SK-N-MC (cell line): Measurements from ENCODE around the gene HPN.

Experiments used
- EZH2 ChIP-seq: fragments of 200-600 bp; sonication (generic); IDR thresholded peaks from one replicate; pipeline ENCODE4 v1.6.1; 2017; ENCODE audit warnings: antibody characterized with exemption
- FOXP2 ChIP-seq: optimal IDR thresholded peaks from 2 replicates; pipeline ENCODE3; 2011; ENCODE audit warnings: mild to moderate bottlenecking, moderate library complexity; ENCODE audit not compliant: insufficient read depth; ENCODE audit errors: extremely low read length, control extremely low read depth
- POLR2AphosphoS5 ChIP-seq: IDR thresholded peaks from 2 replicates; pipeline ENCODE4 v1.6.1; 2012; ENCODE audit warnings: mild to moderate bottlenecking, low read depth, low read length, borderline replicate concordance

DNA sequence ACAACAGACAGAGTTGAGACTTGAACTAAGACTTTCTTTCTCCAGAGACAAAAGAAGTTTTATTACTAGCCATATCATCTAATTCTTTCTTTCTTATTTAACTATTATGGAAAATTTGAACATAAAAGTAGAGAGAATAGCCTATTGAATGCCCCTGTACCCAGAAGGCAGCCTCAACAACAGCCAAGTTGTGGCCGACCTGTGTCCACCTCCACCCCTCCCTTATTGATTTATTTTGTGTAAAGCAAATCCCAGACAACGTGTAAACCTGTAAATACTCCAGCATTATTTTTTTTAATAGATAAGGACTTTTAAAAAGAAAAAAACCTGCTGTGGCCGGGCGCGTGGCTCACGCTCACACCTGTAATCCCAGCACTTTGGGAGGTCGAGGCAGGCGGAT is 48.0 kb downstream of the HPN start:
- TF ChIP-seq EZH2 (no peak), FOXP2 (no peak), POLR2AphosphoS5 (no peak)
